ENCODE measurements around the gene SF3B5. TPM values are rescaled to one million over a fixed set of nuclear protein-coding genes. Genes with fewer than 3 reads are reported as not detected.

SF3B5 gene
- total and polyA plus RNA-seq, 2 of the 8 experiments (the other 6 are each of a cell fraction or from before 2014, with no cell fraction given): 195 to 588 TPM

- ChIA-PET POLR2A (ENCODE audit: partially characterized antibody) (no interaction called here), CTCF (ENCODE audit: partially characterized antibody) (interaction anchor here (0.5 kb wide), 1 partner anchor 188 kb away, joined by 3 read pairs; no protein-coding TSS in a partner anchor)
- Histone ChIP-seq H2AK5ac (ENCODE audit: low read depth, low read length) (no peak overlapping the region), H4K91ac (replicated peaks; ENCODE audit: insufficient read length, low read length) (no peak overlapping the region), H3K56ac (replicated peaks; ENCODE audit: insufficient read length, low read depth, low read length) (no peak overlapping the region), H2AFZ (ENCODE audit: low read length) (no peak overlapping the region), H2BK20ac (ENCODE audit: low read length) (no peak overlapping the region), H3K79me2 (ENCODE audit: control insufficient read depth in 1 of 2, insufficient read depth in 2 of 2, low read length in 2 of 2) (no peaks in the 10 kb centered on the region), H3K23ac (ENCODE audit: insufficient read length) (no peak overlapping the region), H4K5ac (ENCODE audit: insufficient read length, low read depth, low read length) (no peak overlapping the region), H2BK12ac (ENCODE audit: low read depth, low read length) (no peak overlapping the region), H2BK5ac (ENCODE audit: low read depth, low read length) (no peak overlapping the region), H2BK120ac (replicated peaks; ENCODE audit: low read depth, low read length) (no peak overlapping the region), H3K27me3 (replicated peaks in 1 of 4; ENCODE audit: control insufficient read depth in 3 of 4, extremely low read depth in 1 of 4, insufficient read depth in 3 of 4, low read length in 3 of 4) (no peaks in the 10 kb centered on the region; a peak in 1 of 7 replicates), H3K9me3 (ENCODE audit: insufficient read depth in 2 of 2, low read depth in 1 of 2, low read length in 1 of 2) (no peaks in the 10 kb centered on the region), H3K4me1 (replicated peaks in 1 of 4; ENCODE audit: control insufficient read depth in 3 of 4, insufficient read depth in 4 of 4, low read length in 3 of 4) (no peaks in the 10 kb centered on the region), H3K23me2 (ENCODE audit: low read depth, low read length) (no peaks in the 10 kb centered on the region; the same call in 1 of the 2 replicates), H3K79me1 (ENCODE audit: low read depth, low read length) (no peaks in the 10 kb centered on the region), H3K4ac (replicated peaks; ENCODE audit: insufficient read length, low read depth, low read length) (no peak overlapping the region), H3K27ac (ENCODE audit: low read depth, low read length) (no peak overlapping the region), H4K20me1 (replicated peaks in 1 of 2; ENCODE audit: control insufficient read depth in 1 of 2, insufficient read depth in 2 of 2, low read length in 2 of 2) (no peaks in the 10 kb centered on the region), H4K8ac (ENCODE audit: extremely low read depth, insufficient read depth, low read length) (no peak overlapping the region), H2BK15ac (ENCODE audit: low read length) (no peak overlapping the region), H3K14ac (ENCODE audit: insufficient read length) (no peak overlapping the region), H3K36me3 (ENCODE audit: control insufficient read depth in 2 of 4, insufficient read depth in 4 of 4, low read length in 3 of 4) (no peaks in the 10 kb centered on the region), H3K18ac (ENCODE audit: extremely low read depth, low read length) (no peak overlapping the region), H3K4me2 (ENCODE audit: insufficient read depth in 1 of 2, low read depth in 2 of 2, low read length in 2 of 2) (no peak overlapping the region), H3K9ac (replicated peaks in 1 of 4; ENCODE audit: extremely low read depth in 1 of 4, low read depth in 3 of 4, low read length in 3 of 4) (no peak overlapping the region), H3K4me3 (ENCODE audit: extremely low read depth in 1 of 4, insufficient read depth in 2 of 4, low read depth in 3 of 4, low read length in 4 of 4) (no peak overlapping the region)
- TF ChIP-seq CHD1 (IDR thresholded peaks at IDR 0.05; ENCODE audit: low read depth, low read length) (no peak), RAD21 (IDR thresholded peaks at IDR 0.05 in 1 of 2, conservative IDR thresholded peaks at IDR 0.05 in 1 of 2; ENCODE audit: low read depth in 2 of 2, low read length in 2 of 2) (no peak), TCF12 (IDR thresholded peaks at IDR 0.05; ENCODE audit: low read depth, low read length) (no peak), CEBPB (IDR thresholded peaks at IDR 0.05; ENCODE audit: low read depth, low read length) (no peak), GABPA (IDR thresholded peaks at IDR 0.05; ENCODE audit: borderline replicate concordance, insufficient read depth, low read length) (no peak), ASH2L (IDR thresholded peaks at IDR 0.05; ENCODE audit: low read length) (no peak), KDM1A (IDR thresholded peaks at IDR 0.05; ENCODE audit: borderline replicate concordance, low read length) (no peak)
- DNase-seq (ENCODE audit: low read depth in 1 of 2, low spot score in 2 of 2): no peak
- 67% methylated on average over 3 of the region's 3 CpGs; no CpG with 5 or more reads in 1 of the 2 experiments for WGBS, 2 experiments (ENCODE audit: extremely low coverage in 1 of 2, insufficient coverage in 1 of 2, insufficient read length in 1 of 2, insufficient replicate concordance in 2 of 2, low coverage in 1 of 2, low lambda C conversion rate in 2 of 2, missing lambda C conversion rate in 1 of 2)
- FAIRE-seq: no peak
Measured at GRCh38 chr6:144073024-144073423, 22.3 kb downstream of the SF3B5 start.
